HUES48 (cell line): ENCODE results near the gene COL6A1.
"Not testable (repeated sequence)": the region's sequence is repeated elsewhere in the genome, so short reads cannot be mapped to it uniquely, and the experiment has no call there.

Experiments
- H3K27ac ChIP-seq: one replicate; pipeline ENCODE4 v1.7.0; 2013; ENCODE audit warnings: low read depth, low read length, inconsistent platforms
- H3K27me3 ChIP-seq: 2 replicates; pipeline ENCODE4 v1.6.1; 2013; ENCODE audit warnings: mild to moderate bottlenecking, low read length; ENCODE audit not compliant: control insufficient read depth, insufficient read depth
- H3K36me3 ChIP-seq: 2 replicates; pipeline ENCODE4 v1.6.1; 2013; ENCODE audit warnings: low read length; ENCODE audit not compliant: control insufficient read depth, insufficient read depth
- H3K4me1 ChIP-seq: 2 replicates; pipeline ENCODE4 v1.6.1; 2013; ENCODE audit warnings: mild to moderate bottlenecking, low read length; ENCODE audit not compliant: control insufficient read depth, insufficient read depth
- H3K4me3 ChIP-seq: 2 replicates; pipeline ENCODE4 v1.5.1; 2013; ENCODE audit warnings: mild to moderate bottlenecking, low read depth, low read length
- H3K9ac ChIP-seq: 2 replicates; pipeline ENCODE4 v1.6.1; 2013; ENCODE audit warnings: mild to moderate bottlenecking, low read depth, low read length, moderate library complexity
- H3K9me3 ChIP-seq: 2 replicates; pipeline ENCODE4 v1.6.1; 2013; ENCODE audit warnings: low read length; ENCODE audit not compliant: control insufficient read depth, insufficient read depth

The COL6A1 gene

DNA sequence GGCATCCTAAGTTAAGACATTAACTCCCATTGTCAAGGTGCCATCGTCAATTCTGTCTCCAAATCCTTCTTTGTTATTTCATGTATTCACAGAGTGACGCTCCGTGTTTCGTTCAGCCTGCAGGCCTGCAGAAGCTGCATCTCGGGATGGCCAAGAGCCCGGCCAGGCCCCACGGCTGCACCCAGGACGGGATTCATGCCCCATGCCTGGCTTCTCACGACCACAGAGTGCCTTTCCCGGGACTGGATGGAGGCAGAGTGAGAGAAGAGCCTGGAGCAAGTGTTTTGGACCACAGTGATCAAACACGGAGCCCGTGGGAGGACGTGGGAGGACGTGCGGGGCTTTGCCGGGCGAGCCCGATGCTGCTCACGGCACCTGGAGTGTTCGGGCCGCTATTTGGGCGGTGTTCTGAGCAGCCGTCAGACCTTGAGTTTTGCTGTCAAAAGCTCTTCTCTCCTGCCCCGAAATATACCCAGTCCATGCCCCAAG, 56.8 kb downstream of the COL6A1 start:
- Histone ChIP-seq H3K4me3 (no peak overlapping the region), H3K36me3 (no peaks in the 10 kb centered on the region), H3K9ac (no peak overlapping the region), H3K4me1 (no peaks in the 10 kb centered on the region), H3K9me3 (no peaks in the 10 kb centered on the region), H3K27me3 (no peaks in the 10 kb centered on the region), H3K27ac (no peak overlapping the region)

DNA sequence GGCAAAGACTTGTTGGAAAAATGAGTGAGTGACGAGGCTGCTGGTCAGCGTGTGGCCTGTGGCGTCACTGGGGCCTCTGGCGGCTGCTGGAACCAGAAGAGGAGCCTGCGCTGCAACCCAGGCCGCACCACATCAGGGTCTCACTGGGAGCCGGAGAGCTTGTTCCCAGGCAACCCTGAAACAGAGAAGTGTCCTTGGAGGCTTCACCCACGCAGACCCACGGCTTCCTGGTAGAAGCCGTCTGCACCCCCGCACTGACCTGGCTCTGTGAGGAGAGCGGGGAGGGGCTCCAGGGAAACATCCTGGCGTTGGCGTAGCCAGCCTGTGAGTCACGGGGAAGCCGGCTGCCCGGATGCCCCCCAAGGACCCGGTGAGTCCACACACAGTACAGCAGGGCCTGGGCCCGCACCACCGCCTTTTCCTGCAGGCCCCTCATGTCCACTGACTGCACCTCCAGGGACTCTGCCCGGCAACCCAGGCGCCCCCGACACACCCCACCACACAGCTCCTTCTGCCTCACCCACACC, 57.4 kb downstream of the COL6A1 start:
- H3K9ac ChIP-seq = no peak overlapping the region
- H3K36me3 ChIP-seq = no peaks in the 10 kb centered on the region
- H3K27ac ChIP-seq = no peak overlapping the region
- H3K9me3 ChIP-seq = no peaks in the 10 kb centered on the region
- H3K4me3 ChIP-seq = no peak overlapping the region
- no peaks in the 10 kb centered on the region for H3K27me3 ChIP-seq
- no peaks in the 10 kb centered on the region for H3K4me1 ChIP-seq

DNA sequence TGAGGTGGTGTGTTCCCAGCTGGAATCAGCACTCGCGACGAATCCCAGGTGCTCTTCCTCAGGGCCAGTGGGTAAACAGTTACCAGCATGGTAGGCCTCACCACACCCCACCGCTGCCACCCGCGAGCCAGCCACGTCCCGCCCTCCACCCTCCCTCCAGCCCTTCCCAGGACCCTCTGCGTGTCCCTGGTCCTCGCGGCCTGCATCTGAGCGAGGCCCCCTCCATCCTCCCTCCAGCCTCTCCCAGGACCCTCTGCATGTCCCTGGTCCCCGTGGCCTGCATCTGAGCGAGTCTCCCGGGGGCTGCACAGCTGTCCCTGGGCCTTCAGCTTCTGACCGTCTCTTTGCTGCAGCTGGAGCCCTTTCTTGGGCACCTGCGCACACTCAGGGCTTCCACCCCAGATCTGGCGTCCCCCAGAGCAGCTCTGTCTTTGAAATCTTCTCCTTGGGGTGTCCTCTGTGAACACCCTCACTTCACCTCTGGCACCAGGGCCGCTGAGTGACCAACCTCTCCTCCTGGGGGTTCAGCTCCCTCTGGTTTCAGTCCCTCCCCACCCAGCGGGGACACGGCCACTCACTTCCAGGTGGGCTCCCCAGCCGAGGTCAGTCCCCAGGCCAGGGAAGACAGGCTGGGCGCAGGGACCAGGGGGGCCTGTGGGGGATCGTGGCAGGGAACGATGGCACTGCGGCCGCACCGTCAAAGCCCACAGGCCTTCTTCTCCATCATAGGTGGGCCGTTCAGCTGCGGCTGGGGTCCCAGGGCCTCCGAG, 58.5 kb downstream of the COL6A1 start:
- Histone ChIP-seq H3K36me3 (no peaks in the 10 kb centered on the region), H3K27ac (no peak overlapping the region), H3K4me1 (no peaks in the 10 kb centered on the region), H3K9me3 (no peaks in the 10 kb centered on the region), H3K4me3 (no peak overlapping the region), H3K9ac (no peak overlapping the region), H3K27me3 (no peaks in the 10 kb centered on the region)

DNA sequence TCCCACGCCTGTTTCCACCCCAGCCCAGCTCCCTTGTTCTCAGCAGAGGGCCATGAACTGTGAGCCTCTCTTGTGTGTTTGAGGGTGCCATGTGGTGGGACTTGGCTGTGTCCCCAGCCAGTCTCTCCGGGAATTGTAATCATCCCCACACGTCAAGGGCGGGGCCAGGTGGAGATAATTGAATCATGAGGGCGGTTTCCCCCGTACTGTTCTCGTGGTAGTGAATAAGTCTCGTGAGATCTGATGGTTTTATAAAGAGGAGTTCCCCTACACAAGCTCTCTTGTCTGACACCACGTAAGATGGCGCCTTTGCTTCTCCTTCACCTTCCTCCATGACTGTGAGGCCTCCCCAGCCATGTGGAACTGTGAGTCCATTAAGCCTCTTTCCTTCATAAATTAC, 59.1 kb downstream of the COL6A1 start:
- Histone ChIP-seq H3K4me3 (no peak overlapping the region), H3K27ac (no peak overlapping the region), H3K4me1 (no peaks in the 10 kb centered on the region), H3K36me3 (no peaks in the 10 kb centered on the region), H3K27me3 (no peaks in the 10 kb centered on the region), H3K9me3 (no peaks in the 10 kb centered on the region), H3K9ac (no peak overlapping the region)

DNA sequence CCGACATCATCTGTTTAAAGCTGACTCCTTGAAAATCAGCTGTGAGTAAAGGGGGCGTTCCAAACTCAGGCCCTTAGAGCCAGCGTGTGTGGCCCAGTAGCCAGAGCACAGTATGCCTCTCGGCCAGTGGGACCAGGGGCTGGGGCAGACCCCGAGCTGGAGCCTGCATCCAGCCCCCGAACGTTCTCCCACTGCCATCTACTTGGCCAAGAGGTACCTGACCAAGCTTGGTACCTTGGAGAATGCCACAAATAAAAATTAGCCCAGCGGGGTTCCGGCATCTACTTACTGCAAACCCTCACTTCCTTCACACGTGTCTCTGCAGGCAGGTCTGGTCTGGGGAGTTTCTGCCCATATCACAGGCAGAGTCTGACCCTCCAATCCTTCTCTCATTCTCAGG, 59.6 kb downstream of the COL6A1 start:
- Histone ChIP-seq H3K4me1 (no peaks in the 10 kb centered on the region), H3K27me3 (no peaks in the 10 kb centered on the region), H3K9ac (no peak overlapping the region), H3K36me3 (no peaks in the 10 kb centered on the region), H3K27ac (no peak overlapping the region), H3K4me3 (no peak overlapping the region), H3K9me3 (no peaks in the 10 kb centered on the region)

DNA sequence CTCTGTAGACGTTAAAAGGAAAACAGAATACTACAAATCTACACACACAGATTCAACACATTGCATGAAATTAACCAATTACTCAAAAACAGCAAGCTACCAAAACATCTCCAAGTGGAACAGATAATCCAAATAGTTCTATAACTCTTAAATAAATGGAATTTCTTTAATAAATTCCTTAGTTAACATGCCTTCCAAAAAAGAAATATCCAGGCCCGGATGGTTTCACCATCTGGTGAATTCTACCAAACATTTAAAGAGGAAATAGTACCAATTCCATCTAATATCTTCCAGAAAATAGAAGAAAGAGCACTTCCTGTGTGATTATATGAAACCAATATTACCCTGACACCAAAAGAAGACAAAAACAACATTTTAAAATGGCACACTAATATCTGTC, 63.6 kb downstream of the COL6A1 start:
- Histone ChIP-seq H3K9ac (no peak overlapping the region), H3K9me3 (no peaks in the 10 kb centered on the region), H3K4me1 (peaks cover 15% of the 10 kb centered on the region), H3K36me3 (no peaks in the 10 kb centered on the region), H3K4me3 (no peak overlapping the region), H3K27ac (no peak overlapping the region), H3K27me3 (no peaks in the 10 kb centered on the region)

DNA sequence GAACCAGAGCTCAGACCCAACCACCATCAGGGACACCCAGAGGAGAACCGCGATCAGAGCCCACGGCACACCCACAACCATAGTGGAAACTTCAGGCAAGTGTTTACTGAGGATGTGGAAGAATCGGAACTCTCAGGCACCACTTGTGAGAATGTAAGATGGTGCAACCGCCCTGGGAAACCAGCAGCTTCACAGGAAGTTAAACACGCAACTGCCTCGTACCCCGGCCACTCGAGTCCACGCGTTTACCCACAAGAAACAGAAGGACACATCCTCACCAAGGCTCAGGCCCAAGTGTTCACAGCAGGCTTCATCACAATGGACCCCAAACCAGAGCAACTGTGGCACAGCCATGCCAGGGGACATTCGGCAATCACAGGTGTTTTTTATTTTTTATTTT, 64.9 kb downstream of the COL6A1 start:
- Histone ChIP-seq H3K27ac (no peak overlapping the region), H3K36me3 (no peaks in the 10 kb centered on the region), H3K9ac (no peak overlapping the region), H3K9me3 (no peaks in the 10 kb centered on the region), H3K4me3 (no peak overlapping the region), H3K4me1 (peaks cover 18% of the 10 kb centered on the region), H3K27me3 (no peaks in the 10 kb centered on the region)

DNA sequence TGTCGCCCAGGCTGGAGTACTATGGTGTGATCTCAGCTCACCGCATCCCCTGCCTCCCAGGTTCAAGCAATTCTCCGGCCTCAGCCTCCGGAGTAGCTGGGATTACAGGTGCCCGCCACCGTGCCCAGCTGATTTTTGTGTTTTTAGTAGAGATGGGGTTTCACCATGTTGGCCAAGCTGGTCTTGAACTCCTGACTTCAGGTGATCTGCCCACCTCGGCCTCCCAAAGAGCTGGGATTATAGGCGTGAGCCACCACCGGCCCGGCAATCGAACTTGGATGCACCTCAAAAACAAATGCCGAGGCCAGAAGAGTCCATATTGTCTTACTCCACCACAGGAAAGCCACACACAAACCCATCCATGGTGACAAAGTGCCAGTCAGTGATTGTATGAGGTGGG, 65.3 kb downstream of the COL6A1 start:
- H3K9me3 ChIP-seq, H3K36me3 ChIP-seq, H3K4me3 ChIP-seq, H3K9ac ChIP-seq, H3K27ac ChIP-seq, H3K27me3 ChIP-seq: not testable (repeated sequence)
- peaks cover 18% of the 10 kb centered on the region for H3K4me1 ChIP-seq

DNA sequence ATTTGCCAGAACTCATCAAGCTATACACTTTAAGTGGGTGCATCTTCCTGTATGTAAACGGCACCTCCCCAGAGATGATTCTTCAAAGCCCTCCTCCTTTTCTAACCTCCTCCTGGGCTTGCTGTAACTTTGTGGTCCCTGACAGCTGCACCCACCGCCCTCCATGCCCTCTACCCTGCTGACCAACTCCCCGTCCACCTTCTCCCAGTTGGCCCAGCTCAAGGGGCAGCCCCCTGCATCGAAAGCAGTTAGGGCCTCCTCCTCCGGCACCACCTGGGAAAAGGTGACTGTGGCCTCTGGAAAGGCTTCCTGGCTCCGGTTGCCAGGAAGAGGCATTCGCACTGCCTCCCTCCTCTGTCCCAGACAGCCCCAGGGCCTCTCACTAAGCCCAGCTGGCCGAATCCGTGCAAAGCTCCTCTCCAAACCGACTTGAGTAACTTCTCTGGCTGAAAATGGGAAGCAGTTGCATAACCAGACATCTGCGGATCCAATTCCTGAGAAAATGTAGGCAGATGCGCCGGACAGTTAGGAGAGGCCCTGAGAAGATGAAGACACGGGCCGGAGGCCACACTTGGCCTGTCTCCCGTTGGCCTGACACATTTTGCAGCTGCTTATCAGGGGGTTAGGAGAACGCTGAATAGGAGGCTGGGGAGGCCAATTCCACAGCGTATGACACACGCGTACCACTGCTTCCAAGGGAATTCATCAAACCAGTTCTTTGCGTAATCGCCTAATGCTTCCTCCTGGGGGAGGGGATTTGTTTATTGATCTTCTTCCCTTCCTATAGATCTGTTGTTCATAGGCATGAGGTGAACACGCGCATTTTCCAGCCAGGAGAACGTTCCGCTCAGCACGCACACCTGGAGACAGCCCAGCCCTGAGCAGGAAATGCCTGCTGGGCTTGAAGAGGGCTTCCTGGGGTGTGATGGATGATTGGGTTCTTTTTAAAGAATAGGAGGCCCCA, 67.6 kb downstream of the COL6A1 start:
- no peak overlapping the region; the same call in 1 of the 2 replicates for H3K9ac ChIP-seq
- H3K27ac ChIP-seq = peak overlapping the region; percentile 66

DNA sequence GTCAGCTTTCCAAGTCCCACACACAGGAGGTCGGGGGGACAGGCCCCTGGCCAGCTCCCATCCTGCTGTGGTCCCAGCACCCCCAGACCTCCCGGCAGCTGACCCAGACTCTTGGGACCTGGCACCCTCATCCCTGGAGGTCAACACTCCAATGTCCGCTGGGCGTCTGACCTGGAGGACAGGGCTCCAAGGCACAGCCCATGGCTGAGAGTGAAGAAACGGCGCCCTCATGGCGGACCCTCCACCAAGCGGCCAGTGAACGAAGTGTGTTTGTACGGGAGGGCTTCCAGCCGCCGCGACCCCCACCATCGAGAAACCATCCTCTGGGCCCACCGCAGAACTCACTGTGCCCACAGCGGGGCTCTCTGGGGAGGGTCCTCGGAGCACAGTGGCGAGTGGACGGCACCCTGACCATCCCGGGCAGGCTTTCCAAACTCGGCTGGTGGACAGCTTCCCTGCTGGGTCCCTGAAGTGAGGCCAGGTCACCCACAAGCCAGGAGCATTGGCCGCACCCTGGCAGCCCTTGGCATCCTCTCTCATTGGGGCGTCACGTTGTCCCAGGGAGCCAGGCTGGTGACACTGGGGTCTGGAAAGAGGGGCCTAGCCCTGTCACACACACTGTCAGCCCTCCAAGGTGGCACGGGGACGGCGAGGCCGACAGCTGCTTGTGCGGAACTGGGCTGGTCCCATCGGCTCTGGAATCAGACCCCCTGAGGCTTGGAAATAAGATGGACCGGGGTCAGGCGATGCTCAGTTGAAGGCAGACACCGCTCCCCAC, 68.5 kb downstream of the COL6A1 start:
- H3K27ac ChIP-seq = peak overlapping the region; percentile 39
- peaks cover 23% of the 10 kb centered on the region for H3K4me1 ChIP-seq
- no peaks in the 10 kb centered on the region for H3K9me3 ChIP-seq
- no peak overlapping the region for H3K4me3 ChIP-seq
- H3K36me3 ChIP-seq = no peaks in the 10 kb centered on the region
- H3K27me3 ChIP-seq = no peaks in the 10 kb centered on the region
- H3K9ac ChIP-seq = no peak overlapping the region

More for the DNA sequence above, 67.6 kb downstream of the COL6A1 start:
- peaks cover 19% of the 10 kb centered on the region for H3K4me1 ChIP-seq
- H3K36me3 ChIP-seq = no peaks in the 10 kb centered on the region
- H3K9me3 ChIP-seq = no peaks in the 10 kb centered on the region
- no peaks in the 10 kb centered on the region for H3K27me3 ChIP-seq
- H3K4me3 ChIP-seq = no peak overlapping the region; the same call in 1 of the 2 replicates
